CD4-positive, CD25-positive, alpha-beta regulatory T cell (primary cell): ENCODE measurements around the gene ZNF283. TPM values are rescaled to one million over a fixed set of nuclear protein-coding genes. Genes with fewer than 3 reads are reported as not detected.

ENCODE experiments used
- ATAC-seq, 2 donors: fragments of 150-1000 bp; cut with Tn5 transposase; one replicate each; pipeline ENCODE4 v1.10.0; 2021; ENCODE audit warnings: low read depth in 2 of 2, moderate number of reproducible peaks in 2 of 2, moderate library complexity in 1 of 2
- DNase-seq, 3 donors: peaks; one replicate each; pipeline versions ENCODE4 v3.0.0 to v3.0.0-alpha.2; 2012 to 2022; ENCODE audit warnings: mixed read lengths in 1 of 3
- H3K27ac ChIP-seq: one replicate; pipeline ENCODE4 v1.7.0; 2013; ENCODE audit warnings: mild to moderate bottlenecking, low read length; ENCODE audit not compliant: insufficient read depth, poor library complexity, severe bottlenecking
- H3K27me3 ChIP-seq: one replicate; pipeline ENCODE4 v1.7.0; 2013; ENCODE audit warnings: low read length; ENCODE audit not compliant: control insufficient read depth, insufficient read depth
- H3K36me3 ChIP-seq: one replicate; pipeline ENCODE4 v1.7.0; 2013; ENCODE audit warnings: mild to moderate bottlenecking, low read length, moderate library complexity; ENCODE audit not compliant: control insufficient read depth, insufficient read depth
- H3K4me1 ChIP-seq: 2 replicates; pipeline ENCODE4 v1.7.0; 2013; ENCODE audit warnings: mild to moderate bottlenecking, low read length; ENCODE audit not compliant: insufficient read depth, control insufficient read depth, poor library complexity, severe bottlenecking
- H3K4me3 ChIP-seq: one replicate; pipeline ENCODE4 v1.7.0; 2013; ENCODE audit warnings: low read depth, mild to moderate bottlenecking, low read length, moderate library complexity
- H3K9me3 ChIP-seq, 2 experiments: 1 replicate in 1 of 2; 2 replicates in 1 of 2; pipeline ENCODE4 v1.7.0; 2013; ENCODE audit warnings: low read length in 2 of 2, mild to moderate bottlenecking in 1 of 2, moderate library complexity in 1 of 2; ENCODE audit not compliant: control insufficient read depth in 2 of 2
- H3K27ac Mint-ChIP-seq, 3 donors: one replicate each; pipeline ENCODE4 v1.8.0; 2020 to 2022; ENCODE audit warnings: mild to moderate bottlenecking in 3 of 3, mixed read lengths in 3 of 3, moderate library complexity in 2 of 3
- H3K27me3 Mint-ChIP-seq: one replicate; pipeline ENCODE4 v1.8.0; 2022; ENCODE audit warnings: mild to moderate bottlenecking, mixed read lengths
- H3K36me3 Mint-ChIP-seq: one replicate; pipeline ENCODE4 v1.8.0; 2020; ENCODE audit warnings: mixed read lengths
- H3K4me1 Mint-ChIP-seq, 4 donors: one replicate each; pipeline ENCODE4 v1.8.0; 2020 to 2022; ENCODE audit warnings: mixed read lengths in 4 of 4, mild to moderate bottlenecking in 1 of 4
- H3K4me3 Mint-ChIP-seq, 4 donors: one replicate each; pipeline ENCODE4 v1.8.0; 2020 to 2022; ENCODE audit warnings: mild to moderate bottlenecking in 4 of 4, mixed read lengths in 4 of 4, moderate library complexity in 3 of 4
- H3K9me3 Mint-ChIP-seq, 7 donors: one replicate each; pipeline ENCODE4 v1.8.0; 2020 to 2022; ENCODE audit warnings: mixed read lengths in 7 of 7, mild to moderate bottlenecking in 3 of 7, moderate library complexity in 2 of 7
- polyA plus RNA-seq, 4 donors: library from polyadenylated mRNA; unstranded; fragments of 300-500 nt; fragmentation: Illumina TruSeq; gene quantifications; one replicate each; pipeline ENCODE4 v1.2.3, GENCODE V29; 2021
- total RNA-seq: library from RNA; stranded (reverse); gene quantifications from one replicate; pipeline ENCODE4 v1.2.3, GENCODE V29; 2022

The ZNF283 gene
- total RNA-seq (6.0 TPM), polyA plus RNA-seq (1 to 10 TPM; 1.4 to 5.1 (median 3.7) TPM)

DNA sequence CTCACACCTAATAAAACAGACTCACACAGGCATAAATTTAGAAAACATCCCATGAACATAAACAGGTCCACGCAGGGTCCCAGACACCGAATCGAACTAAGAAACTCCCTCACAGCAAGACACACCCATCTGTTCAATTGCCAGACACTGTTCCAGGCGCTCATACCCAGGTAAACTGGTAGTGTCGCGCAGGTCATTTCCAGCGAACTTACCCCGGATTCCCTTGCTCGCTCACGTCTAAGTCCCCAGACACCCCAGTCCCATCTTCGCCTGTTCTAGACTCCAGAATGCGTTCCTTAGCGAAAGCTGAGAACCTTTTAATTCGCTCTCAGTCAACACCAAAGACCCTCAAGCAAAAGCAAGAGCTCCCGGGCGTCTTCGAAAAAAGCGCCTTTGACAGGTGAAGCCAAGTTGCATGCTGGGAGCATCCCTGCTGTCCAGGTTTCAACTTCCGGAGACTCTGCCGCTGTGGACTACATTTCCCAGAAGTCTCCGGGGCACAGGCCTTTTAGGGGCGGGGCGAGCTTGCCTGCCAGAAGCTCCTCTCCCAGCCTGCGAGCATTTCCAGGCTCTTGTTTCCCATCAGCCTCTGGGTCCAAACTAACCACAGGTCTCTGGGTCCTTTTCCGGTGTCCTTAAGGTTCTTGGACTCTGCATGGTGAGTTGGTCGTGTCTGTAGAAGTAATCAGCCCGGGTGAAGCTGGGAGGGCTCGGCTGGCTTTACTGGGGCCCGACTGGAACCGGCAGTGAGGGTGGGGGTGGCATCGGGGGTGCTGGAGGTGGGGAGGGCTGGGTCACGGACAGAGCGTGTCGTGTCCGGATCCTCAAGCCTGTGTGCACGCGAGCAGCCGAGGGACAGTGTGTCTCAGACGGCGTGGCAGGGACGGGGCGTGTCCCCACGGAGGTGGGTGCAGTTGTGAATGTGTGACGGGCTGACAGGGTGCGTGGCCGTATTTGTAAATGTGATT is at the start of gene ZNF283:
Gene ZNF283, plus strand, starts transcription at position 535 of the 968 bp plus-strand sequence. CDS start 6,184 bp downstream, outside the sequence.
- no peaks in the 10 kb centered on the region for H3K9me3 ChIP-seq
- no peaks in the 10 kb centered on the region for H3K27me3 ChIP-seq
- peaks cover 20% of the 10 kb centered on the region for H3K36me3 ChIP-seq
- peaks cover 9 to 20% (median 16%) of the 10 kb centered on the region in 4 donors for H3K4me1 Mint-ChIP-seq
- H3K9me3 Mint-ChIP-seq: peaks cover 0 to 5% (median 2%) of the 10 kb centered on the region in 7 donors
- peak within 1 kb of the TSS; percentile 79 to 93 (median 91) for H3K4me3 Mint-ChIP-seq
- H3K27ac ChIP-seq: peak within 1 kb of the TSS; percentile 23
- H3K4me3 ChIP-seq: peak within 1 kb of the TSS; percentile 90
- H3K27ac Mint-ChIP-seq: peak within 1 kb of the TSS; percentile 40 to 81 (median 81)
- peaks cover 22% of the 10 kb centered on the region for H3K36me3 Mint-ChIP-seq
- DNase-seq: peak; percentile 75 to 90 (median 78)
- H3K4me1 ChIP-seq: peaks cover 11% of the 10 kb centered on the region
- peaks cover 2% of the 10 kb centered on the region for H3K27me3 Mint-ChIP-seq
- ATAC-seq: peak; percentile 93 to 94

DNA sequence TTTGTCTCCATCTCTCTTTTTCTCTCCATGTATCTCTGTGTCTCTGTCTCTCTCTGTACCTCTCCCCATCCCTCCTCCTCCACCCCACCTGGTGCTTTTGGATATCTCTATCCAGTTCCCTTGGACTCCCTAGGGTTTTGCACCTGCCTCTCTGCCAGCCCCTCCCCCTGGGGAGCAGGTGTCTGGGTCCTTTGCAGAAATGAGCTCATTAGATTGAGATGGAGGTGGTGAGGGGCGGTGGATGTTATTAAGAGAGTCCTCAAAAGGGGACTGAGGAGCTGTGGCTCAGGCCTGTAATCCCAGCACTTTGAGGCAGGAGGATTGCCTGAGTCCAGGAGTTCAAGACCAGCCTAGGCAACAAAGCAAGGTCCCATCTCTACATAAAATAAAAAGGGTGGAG is 48.5 kb upstream of the ZNF283 start:
- Mint-ChIP-seq H3K27ac (peak overlapping the region; percentile 92 to 99 (median 94)), H3K36me3 (peaks cover 5% of the 10 kb centered on the region), H3K4me3 (peak overlapping the region; percentile 88 to 98 (median 96)), H3K9me3 (no peaks in the 10 kb centered on the region), H3K27me3 (no peaks in the 10 kb centered on the region), H3K4me1 (peaks cover 12 to 87% (median 53%) of the 10 kb centered on the region in 4 donors)
- no peak for DNase-seq
- peaks cover 5% of the 10 kb centered on the region for H3K36me3 ChIP-seq
- H3K27me3 ChIP-seq: no peaks in the 10 kb centered on the region
- no peak for ATAC-seq
- no peaks in the 10 kb centered on the region for H3K9me3 ChIP-seq
- H3K4me1 ChIP-seq: peaks cover 77% of the 10 kb centered on the region
- peak overlapping the region; percentile 77 for H3K27ac ChIP-seq
- peak overlapping the region; percentile 63 for H3K4me3 ChIP-seq

DNA sequence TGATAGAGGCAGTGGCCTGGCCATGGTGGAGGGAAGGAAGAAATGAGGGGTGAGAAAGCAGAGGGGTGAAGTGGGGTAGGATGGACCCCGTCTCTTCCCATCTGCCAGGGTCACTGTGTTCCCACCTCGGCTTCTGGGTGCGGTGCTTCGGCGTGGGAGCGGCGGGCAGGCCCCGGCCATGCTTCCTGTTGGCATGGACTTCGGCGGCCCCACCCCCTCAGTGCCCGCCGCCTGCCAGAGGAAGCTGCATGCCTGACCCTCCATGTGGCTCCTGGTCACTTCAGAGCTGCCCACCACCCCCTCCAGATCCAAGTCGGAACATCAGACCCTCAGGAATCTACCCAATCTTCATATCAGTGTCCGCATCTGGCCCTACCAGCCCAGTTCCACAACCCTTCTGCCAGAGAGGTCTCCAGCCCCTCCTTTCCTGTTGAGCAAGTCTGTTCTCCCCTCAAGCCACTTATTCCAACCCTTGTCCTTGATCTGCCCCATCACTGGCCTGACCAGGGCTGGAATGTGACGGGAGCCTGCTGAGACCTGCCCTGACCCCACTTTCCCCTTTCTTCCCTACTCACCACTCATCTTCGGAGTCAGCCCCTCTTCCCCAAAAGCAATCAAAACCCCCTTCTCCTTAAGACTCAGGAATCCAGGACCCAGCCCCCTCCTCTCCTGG is 47.8 kb upstream of the ZNF283 start:
- DNase-seq (no peak), ATAC-seq (no peak)
- Mint-ChIP-seq H3K36me3 (peaks cover 5% of the 10 kb centered on the region), H3K27ac (peak overlapping the region; percentile 92 to 99 (median 94)), H3K4me1 (peaks cover 15 to 93% (median 58%) of the 10 kb centered on the region in 4 donors), H3K9me3 (no peaks in the 10 kb centered on the region), H3K4me3 (peak overlapping the region; percentile 88 to 98 (median 96)), H3K27me3 (no peaks in the 10 kb centered on the region)
- Histone ChIP-seq H3K4me1 (peaks cover 84% of the 10 kb centered on the region), H3K4me3 (peak overlapping the region; percentile 82), H3K27ac (peak overlapping the region; percentile 77), H3K9me3 (no peaks in the 10 kb centered on the region), H3K36me3 (peaks cover 2% of the 10 kb centered on the region), H3K27me3 (no peaks in the 10 kb centered on the region)

DNA sequence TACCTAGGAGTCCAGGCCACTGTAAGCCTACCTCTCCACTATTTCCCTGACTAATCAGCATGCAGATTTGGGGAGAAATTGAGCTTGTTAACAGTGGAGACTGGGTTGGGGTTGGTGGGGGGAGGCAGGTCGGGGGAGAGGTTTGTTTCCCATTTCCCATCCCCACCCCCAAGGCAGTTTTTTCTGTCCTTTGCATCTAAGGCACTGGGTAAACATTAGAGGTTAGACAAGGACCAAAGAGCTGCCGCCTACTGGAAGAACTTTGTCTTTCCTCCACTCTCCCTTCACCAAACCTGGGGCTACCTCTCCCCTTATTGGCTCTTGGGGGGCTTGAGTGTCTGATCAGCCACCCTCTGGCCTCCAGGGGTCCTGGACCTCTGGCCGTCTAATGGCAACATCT is 47.3 kb upstream of the ZNF283 start:
- H3K27ac ChIP-seq: peak overlapping the region; percentile 77
- DNase-seq (peak in 1 of 3 donors; percentile 49), ATAC-seq (no peak)
- H3K4me1 ChIP-seq: peaks cover 89% of the 10 kb centered on the region
- H3K36me3 Mint-ChIP-seq: peaks cover 5% of the 10 kb centered on the region
- no peaks in the 10 kb centered on the region for H3K27me3 Mint-ChIP-seq
- no peaks in the 10 kb centered on the region for H3K9me3 Mint-ChIP-seq
- H3K4me3 ChIP-seq: peak overlapping the region; percentile 82
- H3K27ac Mint-ChIP-seq: peak overlapping the region; percentile 92 to 99 (median 94)
- no peaks in the 10 kb centered on the region for H3K9me3 ChIP-seq
- peaks cover 17 to 96% (median 60%) of the 10 kb centered on the region in 4 donors for H3K4me1 Mint-ChIP-seq
- no peaks in the 10 kb centered on the region for H3K27me3 ChIP-seq
- peak overlapping the region; percentile 88 to 98 (median 96) for H3K4me3 Mint-ChIP-seq
- no peaks in the 10 kb centered on the region for H3K36me3 ChIP-seq

DNA sequence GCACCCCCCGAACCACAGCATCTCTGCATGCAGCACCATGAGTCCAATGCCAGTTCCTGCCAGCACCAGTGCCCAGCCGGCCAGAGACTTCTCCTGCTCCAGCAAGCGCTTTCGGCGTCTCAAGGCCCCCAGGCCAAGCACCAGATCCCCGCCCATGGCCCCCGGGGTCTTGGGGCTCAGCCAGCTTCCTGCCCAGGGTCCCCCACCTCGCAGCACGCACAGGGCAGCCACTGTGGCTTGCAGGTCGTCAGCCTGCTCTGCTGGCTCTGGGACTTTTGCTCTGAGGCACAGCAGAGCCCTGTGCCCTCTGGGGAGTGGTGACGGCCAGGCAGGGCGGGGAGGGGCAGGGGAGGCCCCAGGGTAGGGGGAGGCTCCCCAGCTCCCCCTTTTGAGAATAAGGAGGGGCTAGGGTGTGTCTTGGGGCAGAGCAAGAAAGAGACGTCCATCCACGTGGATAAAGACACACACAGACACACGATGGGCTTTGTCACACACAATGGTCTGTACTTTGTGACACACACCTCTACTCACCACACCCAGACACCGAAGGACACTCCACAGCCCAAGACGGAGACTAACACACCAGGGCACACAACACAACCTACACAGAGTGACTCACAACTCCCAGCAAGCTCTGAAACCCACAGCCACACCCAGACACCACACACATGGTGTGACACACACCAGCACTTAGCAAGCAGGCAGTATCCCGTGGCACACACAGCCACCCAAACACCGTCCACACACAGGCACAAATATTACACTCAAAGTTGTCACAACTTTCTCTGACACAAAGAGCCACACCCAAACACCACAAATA is 46.2 kb upstream of the ZNF283 start, which contains the start of gene KCNN4:
Gene KCNN4, minus strand, starts transcription at position 268 of the 820 bp plus-strand sequence. Its CDS starts 112 bp downstream, at position 156.
- H3K9me3 ChIP-seq: no peaks in the 10 kb centered on the region
- no peaks in the 10 kb centered on the region for H3K9me3 Mint-ChIP-seq
- H3K27ac Mint-ChIP-seq: peak within 1 kb of the TSS; percentile 92 to 99 (median 96)
- peaks cover 17 to 94% (median 59%) of the 10 kb centered on the region in 4 donors for H3K4me1 Mint-ChIP-seq
- ATAC-seq (peak; percentile 59 to 67), DNase-seq (peak; percentile 48 to 84 (median 51))
- H3K36me3 Mint-ChIP-seq: no peaks in the 10 kb centered on the region
- H3K36me3 ChIP-seq: no peaks in the 10 kb centered on the region
- peaks cover 86% of the 10 kb centered on the region for H3K4me1 ChIP-seq
- peak within 1 kb of the TSS; percentile 88 to 98 (median 96) for H3K4me3 Mint-ChIP-seq
- no peaks in the 10 kb centered on the region for H3K27me3 Mint-ChIP-seq
- H3K27ac ChIP-seq: peak within 1 kb of the TSS; percentile 77
- no peaks in the 10 kb centered on the region for H3K27me3 ChIP-seq
- peak within 1 kb of the TSS; percentile 82 for H3K4me3 ChIP-seq

DNA sequence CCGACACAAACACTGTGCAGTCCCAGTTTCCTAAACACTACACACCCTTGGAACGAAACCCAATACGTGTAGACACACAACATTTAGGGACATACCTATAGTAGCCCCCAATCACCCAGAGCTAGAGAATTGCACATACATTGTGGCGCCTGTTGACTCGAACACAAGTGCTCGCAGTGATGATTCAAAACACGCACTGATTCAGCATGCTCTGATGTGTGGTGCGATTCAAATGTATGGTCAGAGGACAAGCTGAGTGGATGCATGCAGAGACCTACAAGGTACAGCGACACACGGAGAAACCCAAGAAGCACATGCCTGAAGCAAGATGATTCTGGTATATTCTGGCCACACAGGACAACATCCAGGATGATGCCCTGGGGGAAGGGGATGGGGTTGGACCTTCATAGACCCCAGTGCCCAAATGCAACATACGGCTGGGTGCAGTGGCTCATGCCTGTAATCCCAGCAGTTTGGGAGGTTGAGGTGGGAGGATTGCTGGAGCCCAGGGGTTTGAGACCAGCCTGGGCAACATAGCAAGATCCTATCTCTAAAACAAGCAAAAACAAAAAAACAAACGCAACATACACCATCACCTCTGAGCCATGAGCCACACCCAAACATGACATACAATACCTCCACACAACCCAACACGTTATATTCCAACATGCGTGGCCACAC is 45.4 kb upstream of the ZNF283 start:
- no peaks in the 10 kb centered on the region for H3K36me3 ChIP-seq
- ATAC-seq (no peak), DNase-seq (peak in 1 of 3 donors; percentile 47)
- Mint-ChIP-seq H3K36me3 (no peaks in the 10 kb centered on the region), H3K9me3 (no peaks in the 10 kb centered on the region), H3K4me3 (peak overlapping the region; percentile 88 to 98 (median 96)), H3K27ac (peak overlapping the region; percentile 89 to 96 (median 92)), H3K4me1 (peaks cover 17 to 85% (median 55%) of the 10 kb centered on the region in 4 donors), H3K27me3 (no peaks in the 10 kb centered on the region)
- peak overlapping the region; percentile 77 for H3K27ac ChIP-seq
- peak overlapping the region; percentile 75 for H3K4me3 ChIP-seq
- H3K27me3 ChIP-seq: no peaks in the 10 kb centered on the region
- H3K4me1 ChIP-seq: peaks cover 77% of the 10 kb centered on the region
- no peaks in the 10 kb centered on the region for H3K9me3 ChIP-seq
